HG03460 (cell line): ENCODE measurements around the gene SERINC1.

Source experiments
- ATAC-seq: cut with Tn5 transposase; IDR thresholded peaks from one replicate; pipeline ENCODE4 v1.9.1; 2021; ENCODE audit not compliant: unreplicated experiment

SERINC1 gene

DNA sequence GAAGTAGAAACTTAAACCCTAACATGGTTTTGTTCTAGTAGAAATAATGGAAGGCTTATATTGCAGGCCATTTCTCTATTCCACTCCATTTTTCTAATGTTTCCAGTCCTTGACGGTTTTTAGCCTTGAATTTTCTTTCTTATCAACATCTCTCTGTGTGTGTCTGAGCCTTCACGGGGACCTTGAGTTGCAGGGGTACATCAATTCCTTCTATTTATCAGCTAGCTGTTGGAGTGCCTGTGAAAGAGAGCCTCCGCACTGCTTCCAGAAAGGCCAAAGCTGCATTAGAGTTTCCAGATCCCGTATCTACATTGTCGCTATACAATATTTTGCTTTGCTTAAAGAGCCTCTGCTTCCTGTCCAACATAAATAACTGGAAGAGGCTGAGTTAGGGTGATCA, 77.6 kb downstream of the SERINC1 start:
- no peak for ATAC-seq

DNA sequence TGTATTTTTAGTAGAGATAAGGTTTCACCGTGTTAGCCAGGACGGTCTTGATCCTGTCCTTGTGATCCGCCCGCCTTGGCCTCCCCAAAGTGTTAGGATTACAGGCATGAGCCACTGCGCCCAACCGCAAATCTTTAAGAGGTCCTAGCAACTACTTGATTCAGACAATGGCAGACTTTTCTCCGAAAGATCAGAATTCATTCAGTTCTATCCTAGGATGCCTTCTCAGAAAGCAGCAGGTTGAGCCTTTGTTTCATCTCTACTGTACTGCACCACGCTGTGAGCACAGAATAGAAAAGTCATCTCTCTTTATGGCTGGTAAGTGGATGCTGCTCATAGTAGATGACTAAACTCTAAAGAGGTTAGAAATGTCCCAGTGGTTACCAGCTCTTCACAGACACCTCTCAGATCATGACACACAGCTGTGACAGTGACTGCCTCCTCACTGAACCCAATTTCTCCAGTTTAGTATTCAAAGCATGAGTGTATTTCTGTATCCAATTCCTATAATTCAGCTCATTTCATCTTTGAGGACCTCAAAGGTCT, 78.2 kb downstream of the SERINC1 start:
- no peak for ATAC-seq
